ENCODE results near the gene CAB39. TPM values are rescaled to one million over a fixed set of nuclear protein-coding genes. Genes with fewer than 3 reads are reported as not detected.

CAB39 gene
- polyA plus RNA-seq, 3 donors from 2014 or later, result 39.2 to 57.9 (median 39.3) TPM

GRCh38 chr2:230794497-230794896, 81.9 kb downstream of the CAB39 start:
- Mint-ChIP-seq H3K4me1 (peaks cover 23 to 57% of the 10 kb centered on the region in 2 donors), H3K36me3 (peaks cover 27 to 31% (median 28%) of the 10 kb centered on the region in 3 donors), H3K27me3 (ENCODE audit: low read depth in 3 of 3) (peaks cover 0 to 4% (median 2%) of the 10 kb centered on the region in 3 donors), H3K27ac (peak overlapping the region; percentile 84 to 93 (median 88)), H3K4me3 (peak overlapping the region; percentile 63 to 84 (median 76)), H3K9me3 (peaks cover 0 to 3% (median 0%) of the 10 kb centered on the region in 6 donors)
- DNase-seq, result peak in 1 of 3 donors; percentile 21

DNA sequence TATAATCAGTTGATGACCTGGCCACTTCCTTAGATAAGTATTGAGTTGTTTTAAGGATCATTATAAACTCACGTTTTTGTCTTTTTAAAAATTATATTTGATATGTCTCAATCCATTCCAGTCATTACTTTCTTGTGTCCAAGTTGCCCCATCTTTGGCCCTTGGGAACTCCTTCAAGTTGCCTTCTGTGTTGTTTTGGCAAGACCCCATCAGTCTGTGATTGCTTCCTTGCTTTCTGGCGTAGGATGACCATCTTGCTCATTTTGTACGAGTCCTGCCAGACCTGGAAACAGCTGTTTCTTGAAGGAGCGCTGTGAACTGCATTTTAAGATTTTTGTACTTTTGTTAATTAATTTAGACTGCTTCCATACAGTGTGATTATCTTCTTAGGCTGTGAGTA, 83.2 kb downstream of the CAB39 start:
- Mint-ChIP-seq H3K4me1 (peaks cover 17 to 50% of the 10 kb centered on the region in 2 donors), H3K27me3 (ENCODE audit: low read depth in 3 of 3) (peaks cover 0 to 4% (median 2%) of the 10 kb centered on the region in 3 donors), H3K4me3 (no peak overlapping the region), H3K9me3 (no peaks in the 10 kb centered on the region), H3K27ac (no peak overlapping the region), H3K36me3 (peaks cover 16 to 32% (median 21%) of the 10 kb centered on the region in 3 donors)
- no peak for DNase-seq

- peaks cover 13 to 28% (median 21%) of the 10 kb centered on the region in 3 donors for H3K36me3 Mint-ChIP-seq
- H3K9me3 Mint-ChIP-seq, result no peaks in the 10 kb centered on the region
- no peak overlapping the region for H3K4me3 Mint-ChIP-seq
- H3K4me1 Mint-ChIP-seq, result peaks cover 17 to 47% of the 10 kb centered on the region in 2 donors
- H3K27ac Mint-ChIP-seq, result no peak overlapping the region
- H3K27me3 Mint-ChIP-seq (ENCODE audit: low read depth in 3 of 3), result peaks cover 0 to 4% (median 2%) of the 10 kb centered on the region in 3 donors
- DNase-seq, result no peak
These were observed 83.7 kb downstream of the CAB39 start for GRCh38 chr2:230796280-230796862.

DNA sequence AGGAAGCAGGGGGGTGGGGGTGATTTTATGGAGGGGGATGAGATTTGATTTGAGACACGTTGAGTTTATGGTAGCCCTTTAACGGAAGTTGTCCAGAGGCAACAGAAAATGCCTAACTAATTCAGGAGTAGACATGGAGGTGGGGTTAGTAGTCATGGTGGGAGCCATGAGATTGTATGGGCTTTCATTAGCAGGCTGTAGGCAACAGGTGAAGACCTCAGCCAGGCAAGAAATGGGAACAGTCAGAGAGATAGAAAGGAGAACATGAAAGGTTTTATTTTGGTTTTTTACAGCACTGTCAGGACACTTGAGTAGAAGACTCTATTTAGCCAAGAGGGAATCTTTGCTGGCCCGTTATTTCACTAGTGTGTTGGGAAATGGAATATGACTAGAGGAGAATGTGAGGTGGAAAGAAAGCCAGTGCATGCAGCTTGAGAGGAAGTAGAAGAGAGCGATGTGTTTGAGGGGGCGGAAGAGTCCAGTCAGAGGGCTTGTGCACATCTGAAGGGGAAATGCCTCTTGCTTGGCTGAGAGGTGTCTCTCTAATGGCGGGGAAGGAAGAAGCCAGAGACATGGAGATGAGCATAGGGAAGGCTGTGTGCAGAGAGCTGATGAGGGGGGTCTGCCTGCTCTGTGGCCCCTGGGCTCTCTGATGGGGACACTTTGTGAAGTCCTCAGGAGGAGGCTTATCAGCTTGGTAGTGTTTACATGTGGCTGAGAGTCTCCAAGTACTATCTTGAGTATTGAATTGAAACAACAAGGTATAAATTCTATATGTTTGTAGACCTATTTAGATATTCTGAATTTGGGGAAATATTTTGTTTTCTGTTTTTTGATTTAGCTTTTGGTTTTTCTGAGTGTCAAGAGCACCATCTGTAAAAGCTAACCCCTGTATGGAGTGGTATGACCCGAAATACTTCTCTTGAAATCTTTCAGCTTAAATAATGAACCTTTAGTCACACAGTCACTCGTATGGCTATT, 85.2 kb downstream of the CAB39 start:
- Mint-ChIP-seq H3K9me3 (no peaks in the 10 kb centered on the region), H3K27ac (peak overlapping the region in 1 of 6 donors; percentile 28), H3K4me1 (peaks cover 17 to 38% of the 10 kb centered on the region in 2 donors), H3K4me3 (no peak overlapping the region), H3K36me3 (peaks cover 18 to 34% (median 22%) of the 10 kb centered on the region in 3 donors), H3K27me3 (ENCODE audit: low read depth in 3 of 3) (peaks cover 0 to 4% (median 1%) of the 10 kb centered on the region in 3 donors)
- no peak for DNase-seq

- Mint-ChIP-seq H3K36me3 (peaks cover 17 to 39% (median 20%) of the 10 kb centered on the region in 3 donors), H3K27me3 (ENCODE audit: low read depth in 3 of 3) (peaks cover 0 to 4% (median 0%) of the 10 kb centered on the region in 3 donors), H3K27ac (peak overlapping the region in 3 of 6 donors; percentile 28 to 42 (median 33)), H3K9me3 (no peaks in the 10 kb centered on the region), H3K4me3 (no peak overlapping the region), H3K4me1 (peaks cover 17 to 27% of the 10 kb centered on the region in 2 donors)
- DNase-seq, result peak; percentile 46 to 61 (median 56)
These were observed 86.2 kb downstream of the CAB39 start for GRCh38 chr2:230798769-230799399.

- H3K36me3 Mint-ChIP-seq, result peaks cover 9 to 25% (median 16%) of the 10 kb centered on the region in 3 donors
- no peak overlapping the region for H3K4me3 Mint-ChIP-seq
- no peaks in the 10 kb centered on the region for H3K9me3 Mint-ChIP-seq
- H3K27ac Mint-ChIP-seq, result peak overlapping the region in 1 of 6 donors; percentile 34
- no peaks in the 10 kb centered on the region for H3K27me3 Mint-ChIP-seq (ENCODE audit: low read depth in 3 of 3)
- no peak for DNase-seq
- peaks cover 0 to 3% of the 10 kb centered on the region in 2 donors for H3K4me1 Mint-ChIP-seq
These were observed 92.8 kb downstream of the CAB39 start for GRCh38 chr2:230805353-230806017.

- no peaks in the 10 kb centered on the region for H3K9me3 Mint-ChIP-seq
- H3K27me3 Mint-ChIP-seq (ENCODE audit: low read depth in 3 of 3), result no peaks in the 10 kb centered on the region
- DNase-seq, result no peak
- peaks cover 6 to 35% (median 16%) of the 10 kb centered on the region in 3 donors for H3K36me3 Mint-ChIP-seq
- peak overlapping the region in 2 of 6 donors; percentile 72 to 86 for H3K27ac Mint-ChIP-seq
- H3K4me1 Mint-ChIP-seq, result peaks cover 2 to 7% of the 10 kb centered on the region in 2 donors
- no peak overlapping the region for H3K4me3 Mint-ChIP-seq
These were observed 95.1 kb downstream of the CAB39 start for GRCh38 chr2:230807729-230808128.

- Mint-ChIP-seq H3K4me1 (peaks cover 2 to 16% of the 10 kb centered on the region in 2 donors), H3K4me3 (no peak overlapping the region), H3K27me3 (ENCODE audit: low read depth in 3 of 3) (peaks cover 0 to 2% (median 0%) of the 10 kb centered on the region in 3 donors), H3K36me3 (peaks cover 6 to 32% (median 12%) of the 10 kb centered on the region in 3 donors), H3K27ac (peak overlapping the region in 1 of 6 donors; percentile 15), H3K9me3 (no peaks in the 10 kb centered on the region)
- DNase-seq, result no peak
These were observed 96.4 kb downstream of the CAB39 start for GRCh38 chr2:230809015-230809414.

- H3K9me3 Mint-ChIP-seq, result no peaks in the 10 kb centered on the region
- no peak for DNase-seq
- no peak overlapping the region for H3K27ac Mint-ChIP-seq
- peaks cover 6 to 35% (median 12%) of the 10 kb centered on the region in 3 donors for H3K36me3 Mint-ChIP-seq
- peaks cover 0 to 2% (median 0%) of the 10 kb centered on the region in 3 donors for H3K27me3 Mint-ChIP-seq (ENCODE audit: low read depth in 3 of 3)
- no peak overlapping the region for H3K4me3 Mint-ChIP-seq
- H3K4me1 Mint-ChIP-seq, result peaks cover 2 to 16% of the 10 kb centered on the region in 2 donors
These were observed 97.1 kb downstream of the CAB39 start for GRCh38 chr2:230809677-230810251.

GRCh38 chr2:230811508-230811907, 98.9 kb downstream of the CAB39 start:
- peaks cover 6 to 38% (median 12%) of the 10 kb centered on the region in 3 donors for H3K36me3 Mint-ChIP-seq
- no peak overlapping the region for H3K4me3 Mint-ChIP-seq
- peaks cover 2 to 19% of the 10 kb centered on the region in 2 donors for H3K4me1 Mint-ChIP-seq
- peaks cover 0 to 2% (median 0%) of the 10 kb centered on the region in 3 donors for H3K27me3 Mint-ChIP-seq (ENCODE audit: low read depth in 3 of 3)
- no peak overlapping the region for H3K27ac Mint-ChIP-seq
- H3K9me3 Mint-ChIP-seq, result no peaks in the 10 kb centered on the region
- no peak for DNase-seq

DNA sequence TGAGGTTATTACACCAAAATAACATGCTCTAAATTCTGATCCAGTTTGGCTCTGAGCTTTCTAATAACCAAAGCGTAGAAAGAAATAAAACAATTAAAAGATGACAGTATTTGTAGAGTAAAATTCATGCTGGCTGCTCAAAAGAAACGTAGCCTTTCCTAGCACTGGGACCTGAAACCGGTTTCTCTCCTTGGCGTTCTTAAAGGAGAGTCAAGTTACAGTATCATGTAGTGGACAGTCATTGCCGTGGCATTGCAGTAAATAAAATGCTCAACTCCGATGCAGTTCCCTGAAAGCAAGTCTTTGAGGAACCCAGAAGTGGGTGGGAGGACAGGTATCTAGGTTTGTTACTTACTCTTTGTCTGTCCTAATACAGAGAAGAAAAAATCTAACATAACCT, 99.4 kb downstream of the CAB39 start:
- H3K4me1 Mint-ChIP-seq, result peaks cover 2 to 24% of the 10 kb centered on the region in 2 donors
- H3K36me3 Mint-ChIP-seq, result peaks cover 10 to 43% (median 12%) of the 10 kb centered on the region in 3 donors
- peak overlapping the region in 1 of 6 donors; percentile 42 for H3K27ac Mint-ChIP-seq
- H3K27me3 Mint-ChIP-seq (ENCODE audit: low read depth in 3 of 3), result peaks cover 0 to 2% (median 0%) of the 10 kb centered on the region in 3 donors
- H3K4me3 Mint-ChIP-seq, result no peak overlapping the region
- no peak for DNase-seq
- no peaks in the 10 kb centered on the region for H3K9me3 Mint-ChIP-seq

DNA sequence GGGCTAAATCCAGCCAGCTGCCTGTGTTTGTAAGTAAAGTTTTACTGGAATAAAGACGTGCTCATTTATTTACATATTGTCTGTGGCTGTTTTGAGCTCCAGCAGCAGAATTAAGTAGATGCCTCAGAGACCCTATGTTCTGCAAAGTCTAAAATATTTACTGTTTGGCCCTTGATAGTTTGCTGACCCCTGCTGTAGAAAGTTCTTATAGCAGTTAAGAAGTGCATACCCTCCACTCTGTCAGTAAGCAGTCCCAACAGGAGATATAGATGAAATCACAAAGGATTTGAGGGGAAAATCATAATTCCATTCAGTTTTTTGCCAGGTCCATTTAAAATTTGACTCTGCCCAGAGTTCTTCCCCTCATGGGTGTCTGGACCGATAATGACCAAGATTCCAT, 102.0 kb downstream of the CAB39 start:
- Mint-ChIP-seq H3K27me3 (ENCODE audit: low read depth in 3 of 3) (peaks cover 0 to 2% (median 2%) of the 10 kb centered on the region in 3 donors), H3K9me3 (no peaks in the 10 kb centered on the region), H3K4me1 (peaks cover 2 to 24% of the 10 kb centered on the region in 2 donors), H3K27ac (no peak overlapping the region), H3K4me3 (no peak overlapping the region), H3K36me3 (peaks cover 17 to 57% (median 26%) of the 10 kb centered on the region in 3 donors)
- no peak for DNase-seq
